Measurements from ENCODE around the gene POP4. TPM values are rescaled to one million over a fixed set of nuclear protein-coding genes. Genes with fewer than 3 reads are reported as not detected.

POP4 gene
- total and polyA plus RNA-seq, 7 donors = 33.5 to 103 (median 58.5) TPM

- Histone ChIP-seq H3K4me1 (peaks cover 0 to 70% (median 62%) of the 10 kb centered on the region in 4 donors), H3K27me3 (no peaks in the 10 kb centered on the region), H3K36me3 (no peaks in the 10 kb centered on the region), H3K9me3 (no peaks in the 10 kb centered on the region), H3K27ac (peak overlapping the region; percentile 84 to 93 (median 92)), H3K4me3 (peak overlapping the region in 1 of 4 donors; percentile 1)
- TF ChIP-seq POLR2AphosphoS5 (IDR thresholded peaks at IDR 0.05) (peak; percentile 8 to 85 (median 40)), EP300 (IDR thresholded peaks at IDR 0.05) (peak in 1 of 4 donors; percentile 19)
- TF ChIP-seq, protein P1, sequence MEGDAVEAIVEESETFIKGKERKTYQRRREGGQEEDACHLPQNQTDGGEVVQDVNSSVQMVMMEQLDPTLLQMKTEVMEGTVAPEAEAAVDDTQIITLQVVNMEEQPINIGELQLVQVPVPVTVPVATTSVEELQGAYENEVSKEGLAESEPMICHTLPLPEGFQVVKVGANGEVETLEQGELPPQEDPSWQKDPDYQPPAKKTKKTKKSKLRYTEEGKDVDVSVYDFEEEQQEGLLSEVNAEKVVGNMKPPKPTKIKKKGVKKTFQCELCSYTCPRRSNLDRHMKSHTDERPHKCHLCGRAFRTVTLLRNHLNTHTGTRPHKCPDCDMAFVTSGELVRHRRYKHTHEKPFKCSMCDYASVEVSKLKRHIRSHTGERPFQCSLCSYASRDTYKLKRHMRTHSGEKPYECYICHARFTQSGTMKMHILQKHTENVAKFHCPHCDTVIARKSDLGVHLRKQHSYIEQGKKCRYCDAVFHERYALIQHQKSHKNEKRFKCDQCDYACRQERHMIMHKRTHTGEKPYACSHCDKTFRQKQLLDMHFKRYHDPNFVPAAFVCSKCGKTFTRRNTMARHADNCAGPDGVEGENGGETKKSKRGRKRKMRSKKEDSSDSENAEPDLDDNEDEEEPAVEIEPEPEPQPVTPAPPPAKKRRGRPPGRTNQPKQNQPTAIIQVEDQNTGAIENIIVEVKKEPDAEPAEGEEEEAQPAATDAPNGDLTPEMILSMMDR (IDR thresholded peaks at IDR 0.05) = no peak
- 32 to 65% methylated on average over 17 of the region's 17 CpGs for WGBS, 2 donors
- intact Hi-C loops (cut with DNase I) = loop anchor here (1.0 kb wide), 1 partner anchor 53 kb away; no protein-coding TSS in a partner anchor
- DNase-seq = peak; percentile 89
These were observed 56.7 kb downstream of the POP4 start for GRCh38 chr19:29662604-29663404.

GRCh38 chr19:29663861-29664752 is 58.0 kb downstream of the POP4 start:
- TF ChIP-seq POLR2A (IDR thresholded peaks at IDR 0.05) (no peak), POLR2AphosphoS5 (IDR thresholded peaks at IDR 0.05) (no peak), EP300 (IDR thresholded peaks at IDR 0.05) (no peak)
- TF ChIP-seq, protein P1 (IDR thresholded peaks at IDR 0.05) = no peak
- DNase-seq = peak; percentile 64
- Histone ChIP-seq H3K4me3 (no peak overlapping the region), H3K4me1 (peaks cover 0 to 79% (median 74%) of the 10 kb centered on the region in 4 donors), H3K36me3 (no peaks in the 10 kb centered on the region), H3K9me3 (no peaks in the 10 kb centered on the region), H3K27me3 (no peaks in the 10 kb centered on the region), H3K27ac (peak overlapping the region; percentile 84 to 93 (median 92))
- WGBS, 2 donors = 90 to 91% methylated on average over 19 of the region's 19 CpGs
- intact Hi-C loops (cut with DNase I) = loop anchor here (2.0 kb wide), 1 partner anchor 147 kb away; the partner anchor contains the start of gene CCNE1

DNA sequence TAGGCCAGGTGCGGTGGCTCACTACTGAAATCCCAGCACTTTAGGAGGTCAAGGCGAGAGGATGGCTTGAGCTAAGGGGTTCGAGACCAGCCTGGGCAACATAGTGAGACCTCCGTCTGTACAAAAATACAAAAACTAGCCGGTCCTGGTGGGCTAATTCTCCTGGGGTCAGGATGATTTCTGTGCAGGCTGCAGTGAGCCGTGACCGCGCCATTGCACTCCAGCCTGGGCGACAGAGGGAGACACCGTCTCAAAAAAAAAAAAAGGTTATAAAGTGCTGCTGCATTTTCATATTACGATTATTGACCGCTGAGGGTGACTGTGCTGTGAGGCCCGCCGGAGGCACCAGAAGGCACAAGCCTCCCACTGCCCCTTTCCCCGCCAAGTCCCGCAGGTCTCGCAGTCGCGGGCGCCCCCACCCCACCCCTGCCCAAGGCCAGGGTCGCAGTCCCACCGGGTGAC is 58.7 kb downstream of the POP4 start:
- Histone ChIP-seq H3K27me3 (no peaks in the 10 kb centered on the region), H3K36me3 (no peaks in the 10 kb centered on the region), H3K27ac (peak overlapping the region; percentile 84 to 93 (median 92)), H3K4me3 (peak overlapping the region; percentile 36 to 93 (median 81)), H3K4me1 (peaks cover 0 to 82% (median 76%) of the 10 kb centered on the region in 4 donors), H3K9me3 (no peaks in the 10 kb centered on the region)
- no peak for TF ChIP-seq EP300 (IDR thresholded peaks at IDR 0.05)
- TF ChIP-seq POLR2A (IDR thresholded peaks at IDR 0.05) = no peak
- no peak for TF ChIP-seq POLR2AphosphoS5 (IDR thresholded peaks at IDR 0.05)
- TF ChIP-seq, protein P1 (IDR thresholded peaks at IDR 0.05) = no peak
- no peak for DNase-seq
- 23 to 27% methylated on average over 22 of the region's 22 CpGs for WGBS, 2 donors
- intact Hi-C loops (cut with DNase I) = loop anchor here (2.0 to 5.0 kb wide), 2 partner anchors 146 to 278 kb away; partner anchors contain the start of genes CCNE1 and URI1

GRCh38 chr19:29665215-29665825 is 59.2 kb downstream of the POP4 start, which contains the start of gene PLEKHF1:
Gene PLEKHF1, plus strand, starts transcription at chr19:29665461. Its CDS starts 8,379 bp downstream, at chr19:29673840.
- intact Hi-C loops (cut with DNase I) = loop anchor here (2.0 to 5.0 kb wide), 2 partner anchors 145 to 277 kb away; partner anchors contain the start of genes CCNE1 and URI1

More at GRCh38 chr19:29665215-29665825, 59.2 kb downstream of the POP4 start, which contains the start of gene PLEKHF1:
- TF ChIP-seq, protein P1 (IDR thresholded peaks at IDR 0.05) = no peak
- TF ChIP-seq POLR2AphosphoS5 (IDR thresholded peaks at IDR 0.05) = peak in 3 of 4 donors; percentile 56 to 79 (median 69)
- Histone ChIP-seq H3K27me3 (no peaks in the 10 kb centered on the region), H3K27ac (peak within 1 kb of the TSS; percentile 84 to 93 (median 92)), H3K36me3 (peaks cover 0 to 1% (median 0%) of the 10 kb centered on the region in 4 donors), H3K9me3 (no peaks in the 10 kb centered on the region), H3K4me1 (peaks cover 0 to 82% (median 76%) of the 10 kb centered on the region in 4 donors), H3K4me3 (peak within 1 kb of the TSS; percentile 76 to 93 (median 85))
- DNase-seq = peak; percentile 95
- 1% methylated on average over 75 of the region's 75 CpGs for WGBS, 2 donors
